B cell (primary cell): ENCODE measurements around the gene HTRA1.

Experiments used
- EZH2 ChIP-seq: IDR thresholded peaks from 2 replicates; pipeline ENCODE4 v1.6.1; 2012; ENCODE audit warnings: borderline replicate concordance, low read depth, mild to moderate bottlenecking, moderate library complexity, low read length; ENCODE audit not compliant: insufficient read depth, poor library complexity, severe bottlenecking
- TF ChIP-seq, protein P1 (sequence below): fragments of 200-600 bp; IDR thresholded peaks from one replicate; pipeline ENCODE4 v1.8.0; 2022; ENCODE audit warnings: antibody characterized with exemption, mild to moderate bottlenecking

DNA sequence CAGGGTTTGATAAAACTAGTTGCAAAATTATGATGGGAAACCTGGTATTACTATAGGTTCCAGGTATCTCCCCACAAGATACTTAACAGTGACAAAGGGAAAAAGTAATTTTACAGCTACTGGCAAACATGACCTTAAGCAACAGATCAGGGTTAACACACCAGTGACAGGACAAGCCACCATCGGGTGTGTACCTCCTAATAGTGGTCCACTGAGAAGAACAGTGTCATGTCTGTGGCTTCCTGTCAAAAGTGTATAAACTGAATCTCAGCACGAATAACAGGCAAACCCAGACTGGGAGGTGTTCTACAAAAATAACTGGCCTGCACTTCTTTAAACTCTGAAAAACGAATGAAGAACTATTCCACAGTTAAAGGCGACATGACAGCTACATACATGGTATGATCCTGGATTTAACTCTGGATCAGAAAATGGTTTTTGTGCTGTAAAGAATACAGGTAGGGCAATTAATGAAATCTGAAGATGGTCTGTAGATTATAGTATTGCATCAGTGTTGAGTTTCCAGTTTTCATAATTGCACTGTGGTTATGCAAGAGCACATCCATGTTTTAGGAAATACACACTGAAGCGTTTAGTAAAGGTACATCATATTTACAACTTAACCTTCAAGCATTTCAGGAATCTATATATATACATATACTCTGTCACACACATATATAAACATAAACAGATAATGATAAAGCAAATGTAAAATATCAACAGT is 38.9 kb upstream of the HTRA1 start:
- TF ChIP-seq, protein P1, sequence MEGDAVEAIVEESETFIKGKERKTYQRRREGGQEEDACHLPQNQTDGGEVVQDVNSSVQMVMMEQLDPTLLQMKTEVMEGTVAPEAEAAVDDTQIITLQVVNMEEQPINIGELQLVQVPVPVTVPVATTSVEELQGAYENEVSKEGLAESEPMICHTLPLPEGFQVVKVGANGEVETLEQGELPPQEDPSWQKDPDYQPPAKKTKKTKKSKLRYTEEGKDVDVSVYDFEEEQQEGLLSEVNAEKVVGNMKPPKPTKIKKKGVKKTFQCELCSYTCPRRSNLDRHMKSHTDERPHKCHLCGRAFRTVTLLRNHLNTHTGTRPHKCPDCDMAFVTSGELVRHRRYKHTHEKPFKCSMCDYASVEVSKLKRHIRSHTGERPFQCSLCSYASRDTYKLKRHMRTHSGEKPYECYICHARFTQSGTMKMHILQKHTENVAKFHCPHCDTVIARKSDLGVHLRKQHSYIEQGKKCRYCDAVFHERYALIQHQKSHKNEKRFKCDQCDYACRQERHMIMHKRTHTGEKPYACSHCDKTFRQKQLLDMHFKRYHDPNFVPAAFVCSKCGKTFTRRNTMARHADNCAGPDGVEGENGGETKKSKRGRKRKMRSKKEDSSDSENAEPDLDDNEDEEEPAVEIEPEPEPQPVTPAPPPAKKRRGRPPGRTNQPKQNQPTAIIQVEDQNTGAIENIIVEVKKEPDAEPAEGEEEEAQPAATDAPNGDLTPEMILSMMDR, result no peak
- no peak for TF ChIP-seq EZH2
